ENCODE results near the gene LOC128125822.
A peak's percentile ranks its signal among the peaks of the same experiment; 100 is the strongest.

LOC128125822 gene

GRCh38 chr6:63558278-63558677 is 14.0 kb upstream of the LOC128125822 start:
- no peak for DNase-seq

GRCh38 chr6:63560801-63561287 is 11.4 kb upstream of the LOC128125822 start:
- no peak for DNase-seq

GRCh38 chr6:63561288-63561687 is 11.0 kb upstream of the LOC128125822 start:
- no peak for DNase-seq

GRCh38 chr6:63563235-63563634 is 9.0 kb upstream of the LOC128125822 start:
- no peak for DNase-seq

GRCh38 chr6:63565058-63565726 is 7.1 kb upstream of the LOC128125822 start:
- no peak for DNase-seq

- no peak for DNase-seq
These were observed 6.3 kb upstream of the LOC128125822 start for GRCh38 chr6:63565727-63566596.

GRCh38 chr6:63567966-63568365 is 4.3 kb upstream of the LOC128125822 start:
- no peak for DNase-seq

- DNase-seq, result no peak
These were observed 778 bp upstream of the LOC128125822 start for GRCh38 chr6:63571361-63572043.

- no peak for DNase-seq
These were observed 431 bp downstream of the LOC128125822 start for GRCh38 chr6:63572747-63573075.

- peak; percentile 50 for DNase-seq
These were observed 1.0 kb downstream of the LOC128125822 start for GRCh38 chr6:63573076-63573898.

- no peak for DNase-seq
These were observed 1.7 kb downstream of the LOC128125822 start for GRCh38 chr6:63573899-63574553.

- no peak for DNase-seq
These were observed 2.2 kb downstream of the LOC128125822 start for GRCh38 chr6:63574554-63574900.

- no peak for DNase-seq
These were observed 4.0 kb downstream of the LOC128125822 start for GRCh38 chr6:63576147-63576772.

GRCh38 chr6:63576985-63577712 is 4.9 kb downstream of the LOC128125822 start:
- no peak for DNase-seq

- no peak for DNase-seq
These were observed 6.5 kb downstream of the LOC128125822 start for GRCh38 chr6:63578757-63579156.

- DNase-seq, result no peak
These were observed 7.8 kb downstream of the LOC128125822 start for GRCh38 chr6:63579937-63580703.

GRCh38 chr6:63580704-63580961 is 8.4 kb downstream of the LOC128125822 start:
- no peak for DNase-seq

GRCh38 chr6:63581355-63582013 is 9.2 kb downstream of the LOC128125822 start:
- DNase-seq, result no peak

GRCh38 chr6:63582579-63583231 is 10.4 kb downstream of the LOC128125822 start:
- DNase-seq, result no peak
